T follicular helper cell (primary cell): Measurements from ENCODE around the gene ATP5PB.

Experiments
- DNase-seq: peaks from one replicate; pipeline ENCODE4 v3.0.0-alpha.2; 2020; ENCODE audit warnings: low read depth

Gene ATP5PB

GRCh38 chr1:111475701-111476100 lies 26.4 kb downstream of the ATP5PB start:
- no peak for DNase-seq

GRCh38 chr1:111476214-111476613 lies 26.9 kb downstream of the ATP5PB start:
- no peak for DNase-seq

GRCh38 chr1:111476761-111477309 lies 27.6 kb downstream of the ATP5PB start:
- peak; percentile 19 for DNase-seq

DNA sequence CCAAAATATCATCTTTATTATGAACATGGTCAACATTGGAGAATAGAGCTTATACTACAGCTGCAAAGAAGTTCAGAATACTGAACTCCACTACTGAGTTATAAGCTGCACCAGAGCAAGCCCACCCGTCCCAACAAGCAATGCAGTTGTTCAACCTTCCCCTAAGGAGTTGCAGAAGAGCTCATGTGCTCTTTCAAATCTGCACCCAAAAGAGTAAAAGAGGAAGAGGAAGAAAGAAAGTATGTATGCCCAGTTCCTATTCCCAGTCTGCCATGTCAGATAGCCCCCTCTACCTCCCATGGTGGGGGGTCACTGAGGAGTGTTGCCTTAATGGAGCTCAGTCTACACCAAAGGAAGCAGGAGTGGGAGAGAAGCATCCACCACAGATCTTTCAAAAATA lies 31.4 kb downstream of the ATP5PB start:
- no peak for DNase-seq

DNA sequence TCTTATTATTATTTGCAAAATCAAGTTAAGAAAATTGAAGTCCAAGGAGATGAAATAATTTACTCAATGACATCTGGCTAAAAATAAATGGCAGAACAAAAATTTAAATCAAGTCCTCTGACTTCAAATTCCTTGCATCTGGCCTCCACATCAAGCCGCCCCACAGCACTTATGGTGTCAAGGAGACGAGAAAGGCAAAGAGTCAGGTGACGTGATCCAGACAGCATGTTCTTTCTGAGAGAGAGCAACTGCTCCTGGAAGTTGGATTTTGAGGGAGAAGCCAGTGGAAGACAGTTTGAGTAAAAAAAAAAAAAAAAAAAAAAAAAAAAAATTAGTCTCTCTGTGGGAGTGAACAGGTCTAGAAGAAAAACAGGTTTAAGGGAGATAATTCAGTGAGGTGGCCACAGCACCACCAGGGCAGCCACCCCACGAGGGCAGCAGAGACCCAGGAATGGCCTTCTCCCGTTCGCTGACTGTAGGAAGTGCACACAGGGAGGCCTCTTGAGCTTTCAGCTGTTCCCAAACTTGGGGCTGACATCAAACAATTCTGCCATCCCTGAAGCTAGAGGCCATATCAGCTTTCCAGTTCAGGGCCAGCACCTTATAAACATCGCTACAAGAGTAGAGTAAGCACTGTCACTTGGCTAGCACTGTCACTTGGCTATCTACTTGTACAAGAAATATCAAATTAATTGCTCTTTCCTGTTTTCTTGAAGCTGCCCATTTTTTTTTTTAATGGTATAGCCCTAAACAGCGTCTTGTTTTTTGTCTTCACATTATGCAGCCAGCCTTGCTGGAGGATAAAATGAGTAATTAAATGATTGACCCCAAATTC lies 32.3 kb downstream of the ATP5PB start:
- peak; percentile 12 for DNase-seq

GRCh38 chr1:111483166-111483565 lies 33.9 kb downstream of the ATP5PB start:
- DNase-seq: no peak

GRCh38 chr1:111483876-111484275 lies 34.6 kb downstream of the ATP5PB start:
- DNase-seq: no peak

DNA sequence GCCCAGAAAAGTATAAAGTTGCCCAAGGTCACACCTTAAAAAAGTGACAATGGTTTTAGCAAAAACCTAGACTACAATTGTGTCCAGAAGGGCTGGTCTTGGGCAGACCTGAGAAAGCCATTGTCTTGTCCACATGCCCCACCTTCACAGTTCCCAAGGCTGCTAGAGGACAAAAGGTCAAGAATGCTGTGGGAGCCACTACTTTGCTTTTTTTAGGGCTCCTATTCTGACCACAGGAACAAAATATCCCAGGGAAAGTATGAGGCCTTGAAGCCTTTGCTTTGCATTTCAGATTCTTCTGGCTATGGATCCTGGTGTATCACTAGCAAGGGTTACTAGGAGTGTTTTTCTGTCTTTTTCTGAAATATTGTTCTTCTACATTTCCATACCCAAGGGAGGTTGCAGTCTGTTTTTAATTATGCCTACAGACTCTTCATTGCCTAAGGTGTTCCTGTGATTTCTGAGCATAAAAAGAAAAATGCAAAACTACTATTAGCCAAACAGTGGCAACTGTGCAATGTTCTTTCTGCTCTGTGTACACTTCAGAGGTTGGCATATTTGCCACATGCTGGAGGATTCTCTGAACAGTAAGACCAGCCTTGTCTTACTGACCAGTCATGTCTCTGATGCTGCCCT lies 35.2 kb downstream of the ATP5PB start:
- DNase-seq: no peak

GRCh38 chr1:111486431-111486830 lies 37.2 kb downstream of the ATP5PB start:
- no peak for DNase-seq

DNA sequence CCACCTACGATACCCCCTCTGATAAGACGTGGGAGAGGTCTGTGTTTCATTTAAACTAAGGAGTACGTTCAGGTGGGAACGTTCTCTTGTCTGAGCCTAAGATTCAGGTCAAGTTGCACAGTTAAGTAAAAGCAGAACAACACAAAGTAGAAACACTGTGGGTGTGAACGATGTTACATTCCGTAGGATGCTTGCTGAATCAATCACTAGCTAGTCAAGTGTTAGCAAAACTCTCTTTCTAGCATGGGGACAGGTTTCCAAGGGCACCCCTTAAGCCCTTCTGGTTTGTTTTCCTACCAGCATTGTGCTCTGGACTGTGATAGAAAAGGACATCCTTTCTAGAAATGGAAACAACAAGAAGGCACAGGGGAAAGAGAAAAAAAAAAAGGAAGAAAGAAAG lies 37.9 kb downstream of the ATP5PB start:
- DNase-seq: no peak

- no peak for DNase-seq
Observed at GRCh38 chr1:111488669-111489068, 39.4 kb downstream of the ATP5PB start.

DNA sequence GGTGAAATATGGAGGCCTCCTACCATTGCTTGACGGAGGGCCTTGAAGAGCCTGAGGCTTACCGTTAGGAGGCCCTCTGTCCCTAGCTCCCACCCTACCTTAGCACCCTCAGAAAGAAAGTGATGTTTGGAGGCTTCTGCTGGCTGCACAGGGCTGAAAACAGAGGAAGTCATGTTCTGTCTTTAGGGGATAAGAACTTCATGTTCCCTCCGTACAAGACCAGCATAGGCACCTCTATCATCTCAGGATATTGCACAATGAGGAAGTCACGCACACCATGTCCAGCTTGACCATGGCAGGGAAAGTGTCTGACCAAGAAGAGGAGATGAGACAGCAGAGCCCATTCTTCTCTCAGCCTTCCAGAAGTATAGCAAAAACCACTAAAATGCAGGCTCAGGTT lies 40.3 kb downstream of the ATP5PB start:
- DNase-seq: no peak

- no peak for DNase-seq
Observed at GRCh38 chr1:111490220-111490619, 41.0 kb downstream of the ATP5PB start.

GRCh38 chr1:111491070-111491469 lies 41.8 kb downstream of the ATP5PB start:
- no peak for DNase-seq

DNA sequence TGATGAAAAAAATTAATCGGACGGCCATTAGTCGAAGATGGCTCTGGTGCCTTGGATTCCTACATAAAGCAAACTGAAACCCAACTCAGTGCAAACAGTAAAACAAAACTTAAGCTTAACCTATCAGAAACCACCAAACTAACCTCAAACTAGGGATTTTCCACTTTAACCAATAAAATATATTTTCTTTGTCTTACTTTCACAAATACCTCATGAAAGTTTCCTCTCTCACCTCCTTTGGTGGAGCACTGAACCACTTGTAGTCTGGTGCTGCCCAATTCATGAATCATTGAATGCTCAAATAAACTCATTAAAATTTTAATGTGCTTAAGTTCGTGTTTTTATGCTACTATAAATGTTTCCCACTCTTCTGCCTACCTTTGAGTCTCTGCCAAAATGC lies 47.1 kb downstream of the ATP5PB start:
- no peak for DNase-seq

DNA sequence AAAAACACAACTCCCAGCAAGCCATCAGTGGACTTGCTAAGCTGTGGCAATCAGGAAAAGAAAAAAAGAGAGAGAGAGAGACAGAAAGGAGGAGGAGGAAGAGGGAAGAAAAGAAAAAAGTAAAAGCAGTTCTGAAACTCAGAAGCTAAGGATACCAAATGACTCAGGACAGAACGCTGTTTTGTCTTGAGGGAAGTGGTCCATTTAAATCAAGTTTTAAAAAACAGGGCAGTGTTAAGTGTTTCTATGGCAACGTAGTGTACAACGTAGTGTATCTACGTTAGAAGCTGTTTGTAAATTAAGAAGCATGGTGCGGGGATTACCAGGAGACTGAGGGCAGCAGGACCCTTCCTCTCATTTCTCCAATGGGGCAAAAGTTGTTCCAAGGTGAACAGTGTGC lies 48.3 kb downstream of the ATP5PB start:
- DNase-seq: no peak

GRCh38 chr1:111499026-111499785 lies 49.9 kb downstream of the ATP5PB start:
- DNase-seq: no peak

DNA sequence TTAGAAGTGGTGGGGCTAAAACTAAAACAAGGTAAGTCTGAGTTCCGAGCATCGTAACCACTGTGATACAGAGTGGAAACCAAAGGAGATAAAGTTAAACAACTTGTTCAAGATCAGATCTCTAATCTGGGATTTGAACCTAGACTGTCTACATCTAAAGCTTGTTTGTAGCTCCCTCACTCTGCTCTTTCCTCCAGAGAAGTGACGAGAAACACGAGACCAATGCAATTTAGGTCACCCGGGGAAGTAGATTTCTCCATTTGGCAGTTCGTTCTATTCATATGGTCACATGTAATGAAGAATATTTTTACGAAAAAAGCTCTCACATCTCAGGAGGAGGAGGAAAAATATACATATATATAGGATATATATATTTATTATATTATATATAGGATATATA lies 52.4 kb downstream of the ATP5PB start:
- no peak for DNase-seq

GRCh38 chr1:111503585-111504060 lies 54.4 kb downstream of the ATP5PB start, which contains the start of the genes ADORA3 and TMIGD3:
ADORA3 (minus strand) TSS chr1:111503633; CDS start chr1:111503354, 279 bp downstream.
TMIGD3 (minus strand) TSS chr1:111503633; CDS start chr1:111503354, 279 bp downstream.
- DNase-seq: no peak

DNA sequence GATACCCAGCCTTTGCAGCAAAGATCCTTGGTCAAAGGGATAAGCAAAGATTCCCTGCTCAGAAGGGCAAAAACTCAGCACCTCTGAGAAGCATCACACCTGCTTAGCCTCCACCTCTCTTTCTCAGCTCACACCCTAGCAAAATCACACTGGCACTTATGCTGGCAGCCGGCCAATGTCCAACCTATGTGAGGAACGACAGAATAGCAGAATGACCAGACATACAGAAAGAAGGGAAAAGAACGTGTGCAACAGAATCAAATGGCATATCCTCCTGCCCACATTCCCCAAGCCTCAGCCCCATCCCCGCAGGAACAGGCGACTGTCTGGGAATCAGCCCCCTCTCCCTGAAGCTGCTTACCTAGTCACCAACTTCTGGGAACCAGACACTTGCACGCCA lies 54.8 kb downstream of the ATP5PB start:
- no peak for DNase-seq

- DNase-seq: no peak
Observed at GRCh38 chr1:111505641-111506119, 56.4 kb downstream of the ATP5PB start.

DNA sequence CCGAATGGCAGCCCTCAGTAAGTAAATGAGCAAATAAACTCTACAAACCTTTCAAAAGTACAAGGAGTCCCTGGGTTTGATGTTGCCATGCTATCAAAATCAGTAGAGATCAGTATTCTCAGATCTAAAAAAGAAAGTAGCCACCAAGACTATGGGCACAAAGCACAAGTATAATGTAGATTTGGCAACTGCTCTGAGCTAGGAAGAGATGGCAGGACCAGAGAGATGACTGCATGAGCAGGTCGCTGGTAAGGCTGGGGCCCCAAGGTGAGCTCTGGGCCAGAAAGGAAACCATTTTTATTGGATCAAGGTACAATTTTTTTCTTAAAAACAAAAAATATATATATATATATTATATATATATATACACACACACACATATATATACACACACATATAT lies 57.3 kb downstream of the ATP5PB start:
- DNase-seq: no peak
